ENCODE data around the gene POLR2E.

The POLR2E gene

GRCh38 chr19:1085053-1085658 lies 10.0 kb downstream of the POLR2E start:
- no peak for DNase-seq
- in situ Hi-C loops (cut with MboI; ENCODE audit: low pct_unique_long_range_greater_than_20kb, low sequenced_read_pairs): no loop called here

GRCh38 chr19:1084024-1084868 lies 10.9 kb downstream of the POLR2E start:
- in situ Hi-C loops (cut with MboI; ENCODE audit: low pct_unique_long_range_greater_than_20kb, low sequenced_read_pairs): no loop called here
- no peak for DNase-seq

GRCh38 chr19:1082928-1083816 lies 12.0 kb downstream of the POLR2E start:
- in situ Hi-C loops (cut with MboI; ENCODE audit: low pct_unique_long_range_greater_than_20kb, low sequenced_read_pairs): no loop called here
- no peak for DNase-seq

- in situ Hi-C loops (cut with MboI; ENCODE audit: low pct_unique_long_range_greater_than_20kb, low sequenced_read_pairs): no loop called here
- no peak for DNase-seq
Observed at GRCh38 chr19:1082165-1082927, 12.8 kb downstream of the POLR2E start.

- DNase-seq: no peak
- in situ Hi-C loops (cut with MboI; ENCODE audit: low pct_unique_long_range_greater_than_20kb, low sequenced_read_pairs): no loop called here
Observed at GRCh38 chr19:1081301-1082164, 13.6 kb downstream of the POLR2E start.

- DNase-seq: no peak
- in situ Hi-C loops (cut with MboI; ENCODE audit: low pct_unique_long_range_greater_than_20kb, low sequenced_read_pairs): no loop called here
Observed at GRCh38 chr19:1080360-1081161, 14.6 kb downstream of the POLR2E start.

GRCh38 chr19:1079566-1080111 lies 15.5 kb downstream of the POLR2E start:
- no peak for DNase-seq
- in situ Hi-C loops (cut with MboI; ENCODE audit: low pct_unique_long_range_greater_than_20kb, low sequenced_read_pairs): no loop called here

GRCh38 chr19:1076951-1077350 lies 18.2 kb downstream of the POLR2E start:
- DNase-seq: peak; percentile 89
- in situ Hi-C loops (cut with MboI; ENCODE audit: low pct_unique_long_range_greater_than_20kb, low sequenced_read_pairs): no loop called here

GRCh38 chr19:1076046-1076386 lies 19.2 kb downstream of the POLR2E start:
- no peak for DNase-seq
- in situ Hi-C loops (cut with MboI; ENCODE audit: low pct_unique_long_range_greater_than_20kb, low sequenced_read_pairs): no loop called here

GRCh38 chr19:1074544-1075283 lies 20.5 kb downstream of the POLR2E start:
- in situ Hi-C loops (cut with MboI; ENCODE audit: low pct_unique_long_range_greater_than_20kb, low sequenced_read_pairs): no loop called here
- DNase-seq: peak; percentile 37

GRCh38 chr19:1073956-1074517 lies 21.1 kb downstream of the POLR2E start:
- in situ Hi-C loops (cut with MboI; ENCODE audit: low pct_unique_long_range_greater_than_20kb, low sequenced_read_pairs): no loop called here
- DNase-seq: no peak

GRCh38 chr19:1073063-1073955 lies 21.9 kb downstream of the POLR2E start:
- in situ Hi-C loops (cut with MboI; ENCODE audit: low pct_unique_long_range_greater_than_20kb, low sequenced_read_pairs): no loop called here
- no peak for DNase-seq

- in situ Hi-C loops (cut with MboI; ENCODE audit: low pct_unique_long_range_greater_than_20kb, low sequenced_read_pairs): no loop called here
Observed at GRCh38 chr19:1072371-1073015, 22.7 kb downstream of the POLR2E start.

GRCh38 chr19:1070931-1071791 lies 24.0 kb downstream of the POLR2E start:
- DNase-seq: no peak
- in situ Hi-C loops (cut with MboI; ENCODE audit: low pct_unique_long_range_greater_than_20kb, low sequenced_read_pairs): no loop called here

More at GRCh38 chr19:1072371-1073015, 22.7 kb downstream of the POLR2E start:
- no peak for DNase-seq

Measured in KBM-7 (cell line).